ENCODE measurements around the gene IGFBP7.
"Not testable (repeated sequence)": the region's sequence is repeated elsewhere in the genome, so short reads cannot be mapped to it uniquely, and the experiment has no call there.

Gene IGFBP7

DNA sequence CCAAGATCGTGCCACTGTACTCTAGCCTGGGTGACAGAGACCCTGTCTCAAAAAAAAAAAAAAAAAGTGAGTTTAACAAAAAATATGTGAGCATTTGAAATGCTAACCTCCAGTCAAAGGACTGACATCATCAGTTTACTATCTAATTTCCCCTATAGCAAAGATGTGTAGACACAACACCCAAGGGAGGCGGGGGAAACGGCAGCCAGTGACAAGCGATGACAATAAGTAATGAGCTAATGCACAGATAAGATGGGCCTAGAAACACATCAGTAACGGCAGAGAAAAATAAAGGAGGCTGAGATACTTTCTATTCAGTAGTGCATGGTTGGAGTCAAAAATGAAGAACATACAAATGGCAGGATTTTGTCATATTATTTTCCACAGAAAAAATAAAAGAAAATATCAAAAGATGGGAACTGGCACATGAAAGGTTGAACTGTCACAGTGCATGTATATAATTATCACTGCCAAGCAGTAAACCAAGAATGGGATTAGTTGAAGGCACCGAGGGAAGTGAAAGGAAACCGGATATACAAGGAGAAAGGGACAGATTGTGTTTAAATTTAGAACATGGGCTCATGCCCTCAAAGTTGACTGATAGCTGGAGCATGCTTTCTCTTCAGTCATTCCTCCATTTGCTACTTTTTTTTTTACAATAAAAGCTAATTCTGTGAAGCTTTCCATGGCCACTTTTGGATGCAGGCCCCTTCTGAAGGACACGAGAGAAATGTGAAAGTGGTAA is 41.8 kb downstream of the IGFBP7 start:
- no peak for DNase-seq

DNA sequence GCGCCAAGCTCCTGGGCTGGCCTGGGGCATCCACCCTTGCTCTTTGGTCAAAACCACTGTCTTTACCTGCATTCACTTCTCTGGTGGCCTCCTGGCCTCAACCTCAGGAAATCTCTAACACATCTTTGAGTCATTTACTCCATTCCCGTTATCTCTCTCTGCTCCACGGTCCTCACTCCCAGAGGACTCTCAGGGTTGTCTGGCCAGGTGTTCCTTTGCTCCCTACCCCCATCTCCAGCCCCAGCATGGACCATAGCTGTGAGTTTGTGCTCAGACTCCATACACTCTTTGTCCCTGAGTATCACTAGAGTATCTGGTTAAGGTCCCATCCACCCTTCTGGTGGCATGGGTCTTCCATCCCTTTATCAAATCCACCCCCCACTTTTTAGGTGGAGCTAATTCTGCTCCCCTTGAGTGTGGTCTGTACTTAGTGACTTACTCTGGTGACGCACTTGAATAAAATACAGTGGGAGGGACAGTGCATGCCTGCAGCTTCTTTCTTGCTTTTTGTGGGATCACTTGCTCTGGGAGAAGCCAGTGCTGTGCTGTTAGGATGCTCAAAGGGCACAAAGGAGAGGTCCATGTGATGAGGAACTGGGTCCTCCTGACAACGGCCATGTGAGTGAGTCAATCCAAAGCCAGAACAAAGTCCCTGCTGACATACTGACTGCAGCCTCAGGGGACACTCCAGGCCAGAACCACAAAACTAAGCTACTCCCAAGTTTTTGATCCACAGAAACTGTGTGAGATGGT is 44.3 kb downstream of the IGFBP7 start:
- DNase-seq = no peak

DNA sequence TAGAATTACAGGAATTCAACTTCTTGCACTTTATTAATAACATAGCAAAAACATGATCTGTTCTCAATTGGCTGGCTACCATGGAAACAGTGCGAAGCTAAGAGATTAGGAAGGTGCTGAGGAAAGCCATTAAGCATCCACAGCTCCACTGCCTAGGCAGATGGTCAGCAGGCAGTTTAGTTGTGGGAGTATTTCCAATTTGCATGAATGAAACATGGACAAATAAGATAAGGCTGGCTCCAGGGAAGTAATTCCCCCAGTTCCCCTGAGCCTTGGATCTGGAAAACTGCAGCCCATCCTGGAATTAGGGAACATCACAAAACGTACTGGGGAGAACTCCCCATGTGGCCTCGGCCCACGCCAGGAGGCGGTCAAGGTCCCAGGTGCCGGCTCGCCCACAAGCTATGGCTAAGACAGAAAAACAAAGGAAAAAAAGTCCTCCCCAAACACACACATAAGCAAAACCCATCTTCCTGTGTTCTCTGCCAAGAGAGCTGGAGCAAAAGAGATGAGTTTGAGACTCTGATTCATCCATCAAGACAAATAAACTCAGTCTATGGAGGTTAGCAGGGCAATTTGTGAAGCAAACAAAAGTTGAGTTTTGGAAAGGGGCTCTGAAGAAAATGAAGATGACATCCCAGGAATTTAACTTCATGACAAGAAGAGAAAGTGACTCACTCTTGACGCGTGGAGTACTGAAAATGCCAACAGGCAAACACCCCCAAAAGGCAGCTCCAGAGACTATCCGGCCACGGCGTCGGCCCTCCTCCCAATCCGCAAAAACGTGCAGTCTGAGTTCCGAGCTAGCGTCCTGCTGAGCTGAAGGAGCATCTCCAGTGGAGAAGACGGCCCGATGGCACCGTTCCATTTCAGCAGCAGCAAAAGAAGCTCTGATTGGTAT is 45.1 kb downstream of the IGFBP7 start:
- DNase-seq = no peak

DNA sequence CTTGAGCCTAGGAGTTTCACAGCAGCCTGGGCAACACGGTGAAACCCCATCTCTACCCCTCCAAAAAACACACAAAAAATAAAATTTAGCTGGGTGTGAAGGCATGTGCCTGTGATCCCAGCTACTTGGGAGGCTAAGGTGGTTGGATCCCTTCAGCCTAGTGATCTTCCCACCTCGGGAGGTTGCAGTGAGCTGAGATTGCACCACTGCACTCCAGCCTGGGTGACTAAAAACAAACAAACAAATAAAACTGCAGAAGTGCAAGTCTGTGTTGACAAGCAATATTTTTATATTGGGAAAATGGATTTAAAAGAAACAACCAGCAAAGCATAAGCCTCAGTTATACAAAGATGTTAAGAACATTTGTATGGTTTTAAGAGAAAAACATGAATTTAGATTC is 46.1 kb downstream of the IGFBP7 start:
- DNase-seq = no peak

DNA sequence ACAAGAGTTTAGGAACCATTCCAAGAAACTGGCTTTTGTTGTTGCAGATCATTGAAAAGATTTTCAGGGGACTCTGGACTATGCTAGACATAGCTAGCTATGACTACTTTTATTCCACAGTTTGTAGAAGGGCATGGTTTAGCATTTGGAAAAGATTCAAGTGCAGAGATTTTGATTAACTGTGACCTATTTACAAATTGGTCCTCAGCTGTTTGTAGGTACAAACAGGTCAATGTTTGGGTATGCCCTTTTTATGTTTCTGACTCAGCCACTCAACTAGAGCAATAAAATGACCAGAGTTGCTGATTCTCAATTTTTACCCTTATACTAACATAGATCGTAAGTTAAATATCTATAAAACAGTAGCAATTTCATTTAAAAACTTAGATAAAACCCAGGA is 46.7 kb downstream of the IGFBP7 start:
- no peak for DNase-seq

DNA sequence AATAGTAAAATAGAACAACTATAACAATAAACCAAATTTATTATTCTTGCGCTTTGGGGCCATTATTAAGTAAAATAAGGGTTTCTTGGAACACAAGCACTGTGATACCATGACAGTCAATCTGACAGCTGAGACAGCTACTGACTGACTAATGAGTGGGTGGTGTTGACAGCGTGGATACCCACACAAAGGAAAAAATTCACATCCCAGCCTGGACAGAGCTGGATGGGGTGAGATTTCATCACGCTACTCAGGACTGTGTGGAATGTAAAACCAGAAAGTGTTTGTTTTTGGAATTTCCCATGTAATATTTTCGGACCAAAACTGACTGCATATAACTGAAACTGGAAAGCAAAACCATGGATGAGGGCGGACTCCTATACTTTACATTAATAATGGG is 48.8 kb downstream of the IGFBP7 start:
- no peak for DNase-seq

DNA sequence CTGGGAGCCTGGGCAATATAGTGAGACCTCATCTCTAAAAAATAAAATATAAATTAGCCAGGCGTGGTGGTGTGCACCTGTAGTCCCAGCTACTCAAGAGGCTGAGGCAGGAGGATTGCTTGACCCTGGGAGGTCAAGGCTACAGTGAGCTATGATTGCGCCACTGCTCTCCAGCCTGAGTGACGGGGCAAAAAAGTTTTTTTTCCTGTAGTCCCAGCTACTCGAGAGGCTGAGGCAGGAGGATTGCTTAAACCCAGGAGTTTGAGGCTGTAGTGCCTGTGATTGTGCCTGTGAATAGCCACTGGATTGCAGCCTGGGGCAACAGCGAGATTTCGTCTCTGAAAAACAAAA is 49.5 kb downstream of the IGFBP7 start:
- not testable (repeated sequence) for DNase-seq

DNA sequence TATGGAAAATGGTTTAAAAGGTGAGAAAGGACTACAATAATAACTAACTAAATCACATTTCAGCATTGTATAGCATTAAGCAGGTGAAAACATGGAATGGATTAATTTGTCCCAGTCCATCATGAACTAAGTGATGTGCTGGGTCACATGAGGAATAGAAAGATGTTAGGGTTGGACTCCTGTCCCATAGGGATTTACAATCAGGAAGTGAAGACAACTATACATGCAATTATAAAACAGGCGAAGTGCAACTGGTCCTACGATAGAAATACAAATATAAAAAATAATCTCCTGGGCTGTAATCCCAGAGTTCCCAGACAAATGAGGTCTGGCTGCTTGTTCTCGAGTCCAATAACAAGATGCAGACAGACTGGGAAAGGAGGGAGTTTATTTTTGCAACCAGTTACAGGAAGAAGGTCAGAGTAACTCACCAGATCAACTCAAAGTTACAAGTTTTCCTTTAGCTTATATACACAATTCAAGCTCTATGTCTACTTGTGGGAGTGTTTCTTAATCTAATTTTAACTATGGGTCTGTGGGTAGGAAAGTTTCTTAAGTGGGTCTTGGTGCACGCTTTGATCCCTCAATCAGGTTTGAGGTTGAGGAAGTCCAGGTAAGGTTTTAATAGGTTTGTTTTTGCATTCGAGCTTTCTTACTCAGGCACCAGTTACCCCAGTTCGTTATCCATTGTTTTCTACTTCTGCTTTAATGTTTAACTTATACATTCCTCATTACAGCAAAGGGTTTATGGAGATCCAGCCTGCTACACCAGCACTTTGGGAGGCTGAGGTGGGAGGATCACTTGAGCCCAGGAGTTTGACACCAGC is 50.1 kb downstream of the IGFBP7 start:
- no peak for DNase-seq

DNA sequence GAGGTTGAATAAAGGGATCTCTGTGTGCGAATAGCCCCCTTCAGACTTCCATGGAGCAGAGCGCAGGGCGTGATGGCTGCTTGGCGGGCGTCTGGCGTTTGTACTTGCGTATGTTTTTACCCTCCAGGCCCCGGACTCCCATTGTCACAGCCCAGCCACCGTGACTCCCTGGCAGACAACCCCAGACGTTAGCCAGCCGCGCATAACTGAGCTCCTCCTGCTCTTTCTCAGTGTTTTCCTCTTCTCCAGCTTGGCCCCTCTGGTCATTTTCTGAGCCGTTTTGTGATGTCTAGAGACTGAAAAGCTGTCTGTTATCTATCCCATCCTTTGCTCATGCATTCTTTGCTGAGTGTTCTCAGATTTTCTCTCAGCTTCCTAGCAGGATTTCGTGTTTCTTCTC is 54.3 kb downstream of the IGFBP7 start:
- no peak for DNase-seq

DNA sequence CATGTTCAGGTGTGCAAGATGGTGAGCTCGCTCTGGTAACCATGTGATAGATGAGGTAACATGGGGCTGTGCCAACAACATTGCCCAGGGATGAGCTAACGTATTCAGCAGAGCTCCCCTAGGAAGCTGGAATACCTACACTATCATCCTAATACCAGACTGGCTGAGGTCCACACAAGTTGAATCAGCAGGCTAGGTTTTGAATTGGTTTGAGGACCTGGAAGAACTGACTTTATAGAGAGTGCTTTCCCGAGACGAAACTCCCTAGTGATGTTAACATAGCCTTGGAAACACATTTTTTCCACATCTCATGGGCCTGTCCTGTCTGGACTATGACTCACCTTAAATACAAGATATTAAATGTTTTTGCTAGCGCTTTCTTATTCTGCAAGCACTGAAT is 56.7 kb downstream of the IGFBP7 start:
- no peak for DNase-seq

DNA sequence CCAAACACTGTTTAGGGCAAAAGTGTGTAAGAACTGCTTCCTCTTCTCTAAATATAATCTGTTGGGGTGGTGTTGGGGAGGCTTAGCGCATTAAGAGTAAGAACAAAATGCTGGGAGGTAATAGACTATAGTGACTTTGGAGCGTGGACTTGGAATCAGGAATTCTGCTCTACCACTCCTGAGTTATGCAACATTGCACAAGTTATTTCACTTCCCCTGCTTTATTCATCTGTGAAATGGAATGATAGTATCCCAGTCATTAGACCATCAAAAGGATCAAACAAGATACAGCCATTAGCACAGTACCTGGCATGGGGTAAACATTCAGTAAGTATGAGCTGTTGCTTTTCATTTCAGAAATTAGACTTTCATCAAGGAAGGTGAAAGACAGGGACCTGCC is 58.7 kb downstream of the IGFBP7 start:
- DNase-seq = no peak

DNA sequence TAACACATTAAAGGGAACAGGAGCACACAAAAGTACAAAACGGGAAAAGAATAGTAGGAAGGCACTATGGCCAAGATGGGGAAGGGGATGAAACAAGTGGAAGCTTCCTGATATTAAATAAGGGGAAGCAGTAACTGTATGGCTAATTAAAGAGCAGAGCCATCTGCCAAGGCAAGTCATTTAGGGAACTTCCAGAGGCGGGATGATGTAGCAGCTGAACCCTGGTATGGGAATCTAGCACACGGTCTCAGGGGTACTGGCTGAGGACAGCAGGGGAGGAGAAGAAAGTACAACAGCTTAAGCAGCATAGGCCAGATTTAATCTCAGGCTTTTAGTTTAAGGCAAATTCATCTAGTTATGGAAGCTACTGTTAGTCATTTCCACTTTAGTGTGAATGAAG is 59.1 kb downstream of the IGFBP7 start:
- no peak for DNase-seq

DNA sequence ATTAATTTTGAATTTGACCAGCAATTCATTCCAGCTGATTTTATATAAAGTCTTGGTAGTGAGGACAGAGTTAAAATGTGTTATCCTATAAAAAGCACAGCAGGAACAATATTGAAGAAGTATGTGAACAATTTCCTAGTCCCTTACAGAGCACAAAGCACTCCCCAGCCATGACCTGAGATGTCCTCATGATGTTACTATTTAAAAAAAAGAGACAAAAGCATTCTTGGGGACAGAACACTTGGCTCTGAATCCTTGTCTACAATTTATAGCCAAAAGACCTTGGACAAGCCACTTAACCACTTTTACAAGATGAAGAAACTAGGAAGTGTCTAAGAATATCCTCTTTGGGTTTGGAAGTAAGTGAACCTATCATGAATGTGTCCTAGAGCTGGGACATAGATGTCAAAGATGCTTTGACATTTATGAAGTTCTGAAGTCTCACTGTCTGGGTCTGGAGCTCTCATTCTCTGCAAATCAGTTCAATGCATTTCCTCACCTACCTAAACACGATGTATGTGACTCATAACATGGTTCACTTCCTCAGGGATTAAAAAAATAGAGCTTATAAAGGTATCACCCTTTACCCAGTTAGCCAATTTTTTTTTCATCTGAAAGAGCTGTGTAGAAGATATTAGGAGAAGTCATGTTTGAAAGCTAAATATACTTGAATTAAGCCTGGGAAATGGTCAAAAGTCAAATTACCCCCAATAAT is 61.4 kb downstream of the IGFBP7 start:
- DNase-seq = no peak

DNA sequence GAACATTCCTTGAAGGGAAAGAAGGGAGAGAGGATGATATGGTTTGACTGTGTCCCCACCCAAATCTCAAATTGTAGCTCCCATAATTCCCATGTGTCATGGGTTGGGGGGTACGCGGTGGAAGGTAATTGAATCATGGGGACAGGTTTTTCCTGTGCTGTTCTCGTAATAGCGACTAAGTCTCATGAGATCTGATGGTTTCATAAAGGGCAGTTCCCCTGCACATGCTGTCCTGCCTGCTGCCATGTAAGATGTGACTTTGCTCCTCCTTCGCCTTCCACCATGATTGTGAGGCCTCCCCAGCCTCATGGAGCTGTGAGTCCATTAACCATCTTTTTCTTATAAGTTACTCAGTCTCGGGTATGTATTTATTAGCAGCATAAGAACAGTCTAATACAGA is 63.1 kb downstream of the IGFBP7 start:
- not testable (repeated sequence) for DNase-seq

DNA sequence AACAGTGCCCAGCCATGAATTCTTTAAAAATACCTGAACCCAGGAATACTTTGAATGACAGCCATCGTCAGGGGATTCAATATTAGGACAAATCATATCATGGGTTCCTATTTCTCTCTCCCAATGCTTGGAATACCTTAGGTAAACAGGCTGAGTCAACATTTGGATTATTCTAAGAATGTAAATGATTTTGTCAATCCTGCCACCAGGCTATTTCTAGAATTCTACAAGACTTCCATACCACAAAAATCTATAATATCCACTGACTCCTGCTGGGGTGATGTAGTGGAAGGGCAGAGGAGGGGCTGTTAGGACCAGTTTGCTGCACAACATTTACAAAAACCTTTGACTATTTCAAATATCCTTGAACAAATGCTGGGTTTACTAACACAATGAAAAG is 65.2 kb downstream of the IGFBP7 start:
- DNase-seq = no peak

DNA sequence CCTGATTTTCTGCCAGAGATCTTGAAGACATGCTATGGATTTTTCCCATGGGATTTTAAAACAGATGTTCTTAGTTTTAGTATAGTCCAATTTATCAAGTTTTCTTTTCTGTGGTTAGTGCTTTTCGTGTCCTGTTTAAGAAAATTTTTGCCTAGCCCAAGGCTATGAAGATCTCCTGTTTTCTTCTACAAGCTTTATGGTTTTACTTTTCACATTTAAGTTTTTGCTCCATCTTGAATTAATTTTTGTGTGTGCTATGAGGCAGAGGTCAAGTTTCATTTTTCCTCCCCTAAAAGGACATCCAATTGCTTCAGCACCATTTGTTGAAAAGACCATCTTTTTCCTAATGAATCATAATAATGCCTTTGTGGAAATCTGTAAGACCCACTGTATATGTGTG is 65.9 kb downstream of the IGFBP7 start:
- no peak for DNase-seq

DNA sequence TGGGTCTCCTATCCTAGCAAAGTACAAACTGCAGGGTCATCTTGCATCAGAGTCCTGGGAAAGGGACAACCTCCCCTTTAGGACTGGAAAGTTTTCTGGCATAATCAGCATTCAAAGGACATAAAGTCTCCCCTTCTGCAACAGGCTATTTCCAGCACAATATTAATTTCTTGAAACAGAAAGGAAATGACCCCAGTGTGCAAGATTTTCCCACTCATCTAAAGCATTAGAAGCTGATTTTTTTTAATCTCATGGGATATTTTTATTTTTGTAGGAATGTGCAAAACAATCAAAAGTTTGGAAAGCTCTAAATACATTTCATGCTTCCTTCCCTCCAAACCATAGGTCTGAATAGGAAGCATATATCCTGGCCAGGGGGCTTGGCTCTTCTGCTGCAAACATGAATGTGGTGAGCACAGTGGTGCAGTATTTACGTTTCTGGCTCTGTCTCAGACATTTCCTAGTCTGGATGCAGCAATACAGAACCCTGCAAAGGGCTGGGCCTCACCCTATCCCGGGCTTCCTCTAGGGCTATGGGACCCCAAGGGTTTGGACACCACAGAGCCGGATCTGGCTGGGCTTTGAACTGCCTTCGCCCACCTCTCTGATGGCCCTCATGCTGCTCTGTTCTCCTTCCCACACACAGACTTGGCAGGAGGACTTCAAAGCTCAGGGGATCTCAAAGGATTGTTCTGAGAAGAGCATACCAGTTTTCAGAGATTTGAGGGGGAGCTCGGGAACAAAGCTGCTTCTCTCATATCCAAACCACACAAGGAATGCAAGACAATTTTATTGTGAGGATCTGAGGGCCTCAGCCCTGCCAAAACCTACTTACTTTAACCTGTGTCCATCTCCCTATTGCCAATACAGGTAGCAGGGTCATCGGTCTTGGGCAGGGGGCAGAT is 66.6 kb downstream of the IGFBP7 start:
- DNase-seq = no peak

DNA sequence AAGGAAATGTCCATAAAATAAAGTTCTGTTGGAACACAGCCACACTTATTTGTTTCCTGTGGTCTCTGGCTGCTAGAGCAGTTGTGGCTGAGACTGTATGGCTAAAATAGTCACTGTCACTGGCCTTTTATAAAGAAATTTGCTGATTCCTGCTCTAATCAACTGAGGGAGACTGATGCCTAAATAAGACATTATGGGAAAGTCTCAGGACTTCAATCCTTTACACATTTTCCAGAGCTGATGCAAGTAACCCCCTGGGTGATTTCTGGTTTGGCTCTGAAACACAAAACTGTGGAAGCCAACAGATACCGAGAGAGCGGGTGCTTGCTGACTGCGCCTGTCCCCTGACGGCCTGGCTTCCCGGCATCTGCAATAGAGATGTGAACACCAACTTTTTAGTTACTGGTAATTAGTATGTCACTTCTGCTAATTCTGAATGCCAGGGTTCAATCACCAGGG is 67.4 kb downstream of the IGFBP7 start:
- no peak for DNase-seq

DNA sequence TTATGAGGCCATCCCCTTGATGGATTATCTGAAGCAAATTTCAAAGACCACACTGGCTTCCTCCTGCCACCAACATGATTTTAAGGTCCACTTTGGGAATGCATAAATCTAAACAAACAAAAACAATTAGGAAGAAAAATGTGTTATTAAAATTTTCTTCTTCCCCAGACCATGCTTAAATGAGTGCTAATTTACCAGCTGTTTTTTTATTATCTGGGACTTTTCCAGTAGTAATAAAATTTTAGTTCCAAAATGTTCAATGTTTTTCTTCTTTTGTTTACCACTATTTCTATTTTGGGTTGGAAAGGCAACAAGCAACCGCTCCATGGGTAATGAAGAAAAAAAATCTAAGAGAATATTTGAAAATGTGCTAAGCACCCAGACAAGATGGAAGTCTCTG is 69.2 kb downstream of the IGFBP7 start:
- no peak for DNase-seq

DNA sequence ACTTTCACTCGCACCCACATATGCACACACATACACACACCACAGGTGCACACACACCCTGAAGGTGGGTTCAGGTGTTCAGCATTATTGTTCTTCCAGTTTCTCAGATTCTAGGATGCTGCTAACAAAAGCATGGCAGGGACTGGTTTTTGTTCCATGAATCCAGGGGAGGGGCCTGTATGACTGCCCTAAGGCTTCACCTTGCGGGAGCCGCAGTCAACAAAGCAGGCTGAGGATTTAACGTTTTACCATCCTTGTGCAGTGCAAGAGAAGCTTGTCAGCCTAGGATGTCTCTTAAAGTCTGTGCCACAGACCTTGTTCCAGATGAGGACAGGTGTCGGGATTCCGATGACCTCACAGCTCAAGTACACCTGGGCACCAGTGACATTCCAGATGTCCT is 69.7 kb downstream of the IGFBP7 start:
- no peak for DNase-seq

DNA sequence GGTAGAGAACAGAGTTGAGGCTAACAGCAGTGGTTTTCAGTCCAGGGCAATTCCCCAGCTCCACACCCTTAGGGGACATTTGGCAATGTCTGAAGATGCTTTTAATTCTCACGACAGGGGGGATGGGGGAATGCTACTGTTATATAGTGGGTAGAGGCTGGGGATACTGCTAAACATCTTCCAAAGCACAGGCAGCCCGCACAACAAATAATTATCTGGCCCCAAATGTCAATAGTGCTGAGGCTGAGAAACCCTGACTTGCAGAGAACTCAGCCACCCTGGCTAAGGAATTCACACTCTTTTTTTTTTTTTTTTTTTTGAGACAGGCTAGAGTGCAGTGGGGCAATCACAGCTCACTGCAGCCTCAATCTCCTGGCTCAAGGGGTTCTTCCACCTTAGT is 70.8 kb downstream of the IGFBP7 start:
- no peak for DNase-seq
